Endothelial cell of umbilical vein (primary cell): ENCODE measurements around the gene BIN2. TPM values are rescaled to one million over a fixed set of nuclear protein-coding genes. Genes with fewer than 3 reads are reported as not detected.
"Not testable (repeated sequence)": the region's sequence is repeated elsewhere in the genome, so short reads cannot be mapped to it uniquely, and the experiment has no call there.

Source experiments
- BruUV-seq: library from RNA; stranded (reverse); fragments of 400-500 nt; replicated peaks from 2 replicates; lab custom pipeline; 2021; lab: Mats Ljungman, UMichigan
- CTCF ChIA-PET: fragments of 300-600, 350-600 bp; sonication (Branson Sonifier 250); formaldehyde crosslinking; loops from one replicate; lab custom pipeline; 2021; ENCODE audit warnings: antibody characterized with exemption, inconsistent platforms; lab: Charles Lee
- POLR2A ChIA-PET: fragments of 300-600, 350-600 bp; sonication (Branson Sonifier 250); formaldehyde crosslinking; loops from one replicate; lab custom pipeline; 2021; ENCODE audit warnings: antibody characterized with exemption, inconsistent platforms; lab: Charles Lee
- DNase-seq: peaks from one replicate; pipeline ENCODE4 v3.0.0-alpha.2; 2011; ENCODE audit warnings: low read depth, low spot score
- FAIRE-seq: peaks from 2 replicates; lab custom pipeline; 2011; peaks lifted over from hg19 to GRCh38; lab: Jason Lieb, UNC
- H2AFZ ChIP-seq: 2 replicates; pipeline ENCODE4 v1.6.0; 2012; ENCODE audit warnings: low read depth, low read length, control low read depth, inconsistent platforms
- H3K27ac ChIP-seq: 2 replicates; pipeline ENCODE4 v1.5.1; 2011; ENCODE audit warnings: low read depth, mild to moderate bottlenecking, control low read depth, low read length, moderate library complexity; ENCODE audit not compliant: insufficient read depth
- H3K27me3 ChIP-seq, 2 experiments: 2 replicates each; pipeline versions ENCODE4 v1.6.0 to v1.6.1; 2011; ENCODE audit warnings: low read length in 2 of 2, mixed read lengths in 1 of 2; ENCODE audit not compliant: control insufficient read depth in 2 of 2, insufficient read depth in 2 of 2
- H3K36me3 ChIP-seq, 2 experiments: 2 replicates in 1 of 2; 3 replicates in 1 of 2; pipeline ENCODE4 v1.5.1; 2011; ENCODE audit warnings: low read length in 2 of 2, mild to moderate bottlenecking in 1 of 2, moderate library complexity in 1 of 2; ENCODE audit not compliant: control insufficient read depth in 2 of 2, insufficient read depth in 2 of 2; ENCODE audit errors: extremely low read depth in 1 of 2
- H3K4me1 ChIP-seq: 3 replicates; pipeline ENCODE4 v1.5.1; 2011; ENCODE audit warnings: mild to moderate bottlenecking, low read length; ENCODE audit not compliant: control insufficient read depth, insufficient read depth; ENCODE audit errors: extremely low read depth
- H3K4me2 ChIP-seq: 2 replicates; pipeline ENCODE4 v1.6.1; 2011; ENCODE audit warnings: low read length, control low read depth, mixed read lengths; ENCODE audit not compliant: insufficient read depth
- H3K4me3 ChIP-seq, 3 experiments: fragments of 200-600 bp in 1 of 3; sonication (generic), shearing (Covaris generic) in 1 of 3; replicated peaks in 1 of 3; 2 replicates each; pipeline ENCODE4 v1.5.1; 2011 to 2016; ENCODE audit warnings: control low read depth in 3 of 3, low read length in 3 of 3, mild to moderate bottlenecking in 2 of 3, inconsistent platforms in 1 of 3, low read depth in 1 of 3, moderate library complexity in 1 of 3; ENCODE audit not compliant: insufficient read depth in 1 of 3
- H3K79me2 ChIP-seq: 2 replicates; pipeline ENCODE4 v1.6.0; 2012; ENCODE audit warnings: low read length, inconsistent platforms; ENCODE audit not compliant: control insufficient read depth, insufficient read depth
- H3K9ac ChIP-seq: replicated peaks from 2 replicates; pipeline ENCODE3; 2011; ENCODE audit warnings: low read length, control low read depth; ENCODE audit not compliant: insufficient read depth; ENCODE audit errors: extremely low read depth
- H3K9me1 ChIP-seq: replicated peaks from 3 replicates; pipeline ENCODE4 v1.6.0; 2011; ENCODE audit warnings: mild to moderate bottlenecking, low read length; ENCODE audit not compliant: control insufficient read depth, insufficient read depth; ENCODE audit errors: extremely low read depth
- H3K9me3 ChIP-seq: replicated peaks from 2 replicates; pipeline ENCODE4 v1.5.1; 2012; ENCODE audit warnings: low read length, inconsistent platforms; ENCODE audit not compliant: control insufficient read depth, insufficient read depth
- H4K20me1 ChIP-seq: replicated peaks from 2 replicates; pipeline ENCODE3; 2011; ENCODE audit warnings: mild to moderate bottlenecking, low read length; ENCODE audit not compliant: control insufficient read depth, insufficient read depth; ENCODE audit errors: extremely low read depth
- CTCF ChIP-seq, 2 donors: IDR thresholded peaks; 1 replicate in 1 of 2; 2 replicates in 1 of 2; pipeline ENCODE4 v1.5.1; 2011; ENCODE audit warnings: low read length in 2 of 2, mild to moderate bottlenecking in 2 of 2, moderate library complexity in 2 of 2, control low read depth in 1 of 2, inconsistent platforms in 1 of 2, low read depth in 1 of 2; ENCODE audit not compliant: insufficient read depth in 1 of 2; ENCODE audit errors: extremely low read depth in 1 of 2
- EZH2 ChIP-seq: IDR thresholded peaks from 2 replicates; pipeline ENCODE4 v1.6.1; 2012; ENCODE audit warnings: borderline replicate concordance, low read depth, mild to moderate bottlenecking, moderate library complexity, low read length, inconsistent platforms; ENCODE audit not compliant: severe bottlenecking
- FOS ChIP-seq: IDR thresholded peaks from 2 replicates; pipeline ENCODE4 v1.6.1; 2011; ENCODE audit warnings: mild to moderate bottlenecking, low read length, moderate library complexity, borderline replicate concordance; ENCODE audit not compliant: insufficient read depth
- GATA2 ChIP-seq: IDR thresholded peaks from 2 replicates; pipeline ENCODE4 v1.7.0; 2011; ENCODE audit warnings: low read depth, mild to moderate bottlenecking, moderate library complexity, mixed read lengths, low read length; ENCODE audit not compliant: insufficient read length, insufficient read depth
- JUN ChIP-seq: IDR thresholded peaks from 2 replicates; pipeline ENCODE4 v1.6.1; 2011; ENCODE audit warnings: borderline replicate concordance, low read depth; ENCODE audit not compliant: insufficient read length, insufficient read depth
- MAX ChIP-seq: IDR thresholded peaks from 2 replicates; pipeline ENCODE4 v1.6.1; 2011; ENCODE audit not compliant: insufficient read depth, insufficient read length
- MYC ChIP-seq: IDR thresholded peaks from one replicate; pipeline ENCODE4 v1.6.1; 2011; ENCODE audit warnings: mild to moderate bottlenecking, low read depth, low read length
- POLR2A ChIP-seq: IDR thresholded peaks from 2 replicates; pipeline ENCODE4 v1.6.1; 2012; ENCODE audit warnings: low read depth, mild to moderate bottlenecking, control low read depth, low read length
- POLR2AphosphoS5 ChIP-seq: IDR thresholded peaks from 2 replicates; pipeline ENCODE4 v1.6.1; 2012; ENCODE audit warnings: low read depth, mild to moderate bottlenecking, control low read depth, low read length, moderate library complexity; ENCODE audit not compliant: insufficient read depth
- dilution Hi-C: fragments of 300-500 bp; cut with MboI; formaldehyde crosslinking; loops from one replicate; pipeline ENCODE4 v1.15.0; 2019; ENCODE audit warnings: low sequenced_read_pairs; ENCODE audit not compliant: extremely low pct_ligation_motif_present
- intact Hi-C: fragments of 100-400 bp; cut with micrococcal nuclease; formaldehyde crosslinking; loops from one replicate; pipeline ENCODE4 v1.10.0; 2022
- polyA plus RNA-seq, 4 experiments: library from polyadenylated mRNA; depleted of rRNA in 3 of 4; stranded (reverse) in 3 of 4; unstranded in 1 of 4; fragments of >200 nt; gene quantifications; 2 replicates each; pipeline versions ENCODE4 v1.2.1 to v1.2.3, GENCODE V29; 2011 to 2012; ENCODE audit warnings: missing spikeins in 1 of 4
- total RNA-seq: library from RNA; stranded (reverse); gene quantifications from 2 replicates; pipeline ENCODE4 v1.2.3, GENCODE V29; 2021

BIN2 gene
- total and polyA plus RNA-seq, 2 donors (not counting 3 experiments of a cell fraction or from before 2014, with no cell fraction given) = not detected

- H4K20me1 ChIP-seq, H3K9me3 ChIP-seq, H3K9ac ChIP-seq, H3K27ac ChIP-seq, H3K36me3 ChIP-seq, H3K27me3 ChIP-seq, H3K4me2 ChIP-seq, H3K4me1 ChIP-seq, intact Hi-C loops, H3K4me3 ChIP-seq, H2AFZ ChIP-seq, dilution Hi-C loops, POLR2A ChIA-PET, BruUV-seq, H3K9me1 ChIP-seq, FAIRE-seq, DNase-seq: not testable (repeated sequence)
- H3K79me2 ChIP-seq = peaks cover 22% of the 10 kb centered on the region
- CTCF ChIA-PET = interaction anchor here (4.8 kb wide), 1 partner anchor 81 kb away, joined by 24 read pairs; no protein-coding TSS in a partner anchor
Measured at GRCh38 chr12:51259600-51259999, 64.4 kb downstream of the BIN2 start.

GRCh38 chr12:51254536-51254935 lies 69.4 kb downstream of the BIN2 start:
- no TSS peak for BruUV-seq
- DNase-seq (no peak), FAIRE-seq (no peak)
- Histone ChIP-seq H4K20me1 (no peaks in the 10 kb centered on the region), H2AFZ (no peak overlapping the region), H3K9me3 (no peaks in the 10 kb centered on the region), H3K4me2 (no peak overlapping the region), H3K9me1 (no peaks in the 10 kb centered on the region), H3K27me3 (no peaks in the 10 kb centered on the region), H3K4me1 (no peaks in the 10 kb centered on the region), H3K79me2 (peaks cover 11% of the 10 kb centered on the region), H3K4me3 (no peak overlapping the region), H3K9ac (no peak overlapping the region), H3K36me3 (no peaks in the 10 kb centered on the region), H3K27ac (no peak overlapping the region)
- ChIA-PET POLR2A (no interaction called here), CTCF (interaction anchor here (2.9 kb wide), 1 partner anchor 86 kb away, joined by 21 read pairs; no protein-coding TSS in a partner anchor)
- TF ChIP-seq POLR2A (no peak), GATA2 (no peak), FOS (no peak), JUN (no peak), CTCF (IDR thresholded peaks at IDR 0.05; ENCODE audit: extremely low read depth in 1 of 2, insufficient read depth in 1 of 2, low read depth in 1 of 2, low read length in 2 of 2) (no peak), MYC (no peak), MAX (no peak), POLR2AphosphoS5 (no peak), EZH2 (no peak)
- dilution Hi-C loops = no loop called here
- intact Hi-C loops = loop anchor here (5.0 kb wide), 1 partner anchor 207 kb away; the partner anchor contains the start of gene LETMD1
